Myocyte (in vitro differentiated cells): Measurements from ENCODE around the gene POLA1. TPM values are rescaled to one million over a fixed set of nuclear protein-coding genes. Genes with fewer than 3 reads are reported as not detected.

Source experiments
- DNase-seq: peaks from one replicate; pipeline ENCODE4 v3.0.0-alpha.2; 2012; ENCODE audit warnings: low read depth
- total RNA-seq: library from RNA; depleted of rRNA; stranded (reverse); fragments of >200 nt; gene quantifications from 2 replicates; pipeline ENCODE4 v1.2.3, GENCODE V29; 2014

The POLA1 gene
- total RNA-seq, 1 donor from 2014 or later = 19.4 TPM

DNA sequence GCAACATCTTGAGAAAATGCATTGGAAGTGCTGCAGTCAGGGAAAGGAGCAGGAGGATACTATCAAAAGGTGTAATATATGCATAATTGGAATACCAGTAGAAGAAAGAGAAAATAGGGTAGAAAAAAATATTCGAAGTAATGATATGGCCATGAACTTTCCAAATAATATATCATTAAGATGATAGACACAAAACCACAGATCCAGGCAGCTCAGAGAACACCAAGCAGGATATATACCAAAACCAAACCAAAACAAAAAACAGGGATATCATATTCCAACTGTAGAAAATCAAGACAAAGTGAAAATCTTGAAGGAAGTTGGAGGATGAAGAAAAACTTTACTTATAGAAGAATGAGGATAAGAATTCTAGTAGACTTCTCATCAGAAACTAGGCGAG lies 9.7 kb upstream of the POLA1 start:
- no peak for DNase-seq

DNA sequence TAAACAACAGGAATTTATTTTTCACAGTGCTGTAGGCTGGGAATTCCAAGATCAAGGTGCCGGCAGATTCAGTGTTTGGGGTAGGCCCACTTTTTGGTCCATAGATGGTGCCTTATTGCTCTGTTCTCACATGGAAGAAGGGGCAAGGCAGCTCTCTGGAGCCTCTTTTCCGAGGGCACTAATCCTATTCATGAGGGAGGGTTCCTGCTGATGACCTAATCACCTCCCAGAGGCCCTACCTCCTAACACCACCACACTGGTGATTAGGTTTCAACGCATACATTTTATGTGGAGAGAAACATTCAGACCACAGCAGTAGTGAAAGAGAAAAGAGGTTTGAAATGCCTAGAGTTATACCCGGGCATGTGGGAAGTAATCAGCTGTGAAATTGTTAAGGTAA lies 1.4 kb upstream of the POLA1 start:
- no peak for DNase-seq

DNA sequence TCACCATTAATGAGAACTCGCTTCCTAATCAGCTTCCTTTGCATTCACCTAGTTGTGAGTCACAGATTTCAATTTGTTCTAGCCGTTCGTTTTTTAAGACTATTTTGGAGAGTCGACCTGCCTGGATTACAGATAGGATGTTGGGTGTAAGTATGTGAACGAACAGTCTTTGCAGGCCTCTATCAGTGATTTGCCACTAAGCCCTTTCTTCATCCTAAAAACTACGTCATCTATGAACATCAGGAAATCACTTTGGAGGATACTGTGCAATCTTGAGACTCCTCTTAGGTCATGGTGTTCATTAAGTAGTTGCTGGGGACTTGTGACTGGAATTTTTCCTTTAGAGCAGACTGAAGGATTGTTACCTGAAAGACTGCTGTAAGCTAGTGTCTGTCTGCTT lies 1.1 kb downstream of the POLA1 start:
- DNase-seq = no peak

DNA sequence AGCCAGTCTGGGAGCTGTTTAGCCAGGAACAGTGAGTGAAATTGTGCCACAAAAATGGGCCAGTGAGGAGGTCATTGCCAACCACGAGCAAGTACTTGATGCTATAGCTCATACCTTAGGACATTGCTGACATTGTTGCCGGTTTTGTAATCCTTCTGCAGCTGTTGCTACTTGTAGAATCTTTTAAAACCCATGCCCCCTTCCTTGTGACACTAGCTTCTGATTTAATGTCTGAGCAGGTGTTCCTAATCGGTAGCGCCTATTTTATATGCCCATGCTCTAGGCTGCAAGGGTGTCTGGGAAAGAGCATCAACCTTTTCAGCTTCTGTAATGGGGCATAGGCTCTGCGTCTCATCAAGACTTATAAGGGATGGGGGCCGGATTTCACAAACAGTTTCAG lies 2.6 kb downstream of the POLA1 start:
- peak; percentile 72 for DNase-seq

DNA sequence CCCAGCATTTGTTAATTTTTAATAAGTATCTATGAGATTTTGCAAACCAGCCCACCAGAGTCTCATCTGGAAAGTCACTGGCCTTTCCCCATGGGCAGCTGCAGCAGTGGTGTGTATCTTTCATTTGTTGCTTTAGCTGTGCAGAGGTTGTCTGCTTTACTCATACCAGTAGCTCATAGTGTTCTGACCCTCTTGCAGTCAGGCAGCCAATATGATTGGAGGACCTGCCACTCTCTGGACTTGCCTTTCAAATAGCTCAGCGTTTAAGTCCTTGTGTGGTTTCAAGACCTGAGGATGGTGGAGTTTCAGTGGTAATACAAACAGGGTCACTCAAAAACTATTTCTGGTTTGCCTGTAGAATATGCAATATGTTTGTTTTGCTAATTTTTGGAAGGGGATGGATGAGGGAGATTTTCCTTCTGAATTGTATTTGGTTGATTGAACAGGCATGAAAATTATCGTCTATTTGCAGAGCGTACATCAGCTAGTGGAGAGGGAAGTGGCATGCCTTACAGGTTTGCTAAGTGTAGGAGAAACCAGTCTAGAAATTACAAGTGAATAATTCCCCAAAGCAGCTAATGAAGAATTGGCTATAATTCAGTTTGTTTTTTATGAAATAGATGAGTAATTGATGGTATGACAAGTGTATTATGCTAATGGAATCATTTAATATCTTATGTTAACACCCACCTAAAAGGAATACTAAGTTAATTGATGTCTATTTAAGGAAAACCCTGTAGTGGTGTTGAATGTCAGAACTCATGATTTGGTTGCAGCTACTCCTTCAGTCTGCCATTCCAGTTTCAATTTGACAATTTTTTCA lies 8.9 kb downstream of the POLA1 start:
- no peak for DNase-seq

DNA sequence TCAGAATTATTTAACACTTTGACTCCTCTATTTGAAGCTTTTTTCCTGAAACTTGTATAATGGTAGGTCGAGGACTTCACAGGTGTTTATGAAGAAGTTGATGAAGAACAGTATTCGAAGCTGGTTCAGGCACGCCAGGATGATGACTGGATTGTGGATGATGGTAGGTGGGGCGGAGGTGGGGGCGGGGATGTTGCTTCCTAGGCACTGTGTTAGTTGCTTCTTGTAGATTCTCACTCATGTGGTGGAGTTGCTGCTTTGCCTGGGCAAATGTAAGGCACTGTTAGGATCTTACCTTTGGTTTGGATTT lies 9.4 kb downstream of the POLA1 start:
- no peak for DNase-seq

DNA sequence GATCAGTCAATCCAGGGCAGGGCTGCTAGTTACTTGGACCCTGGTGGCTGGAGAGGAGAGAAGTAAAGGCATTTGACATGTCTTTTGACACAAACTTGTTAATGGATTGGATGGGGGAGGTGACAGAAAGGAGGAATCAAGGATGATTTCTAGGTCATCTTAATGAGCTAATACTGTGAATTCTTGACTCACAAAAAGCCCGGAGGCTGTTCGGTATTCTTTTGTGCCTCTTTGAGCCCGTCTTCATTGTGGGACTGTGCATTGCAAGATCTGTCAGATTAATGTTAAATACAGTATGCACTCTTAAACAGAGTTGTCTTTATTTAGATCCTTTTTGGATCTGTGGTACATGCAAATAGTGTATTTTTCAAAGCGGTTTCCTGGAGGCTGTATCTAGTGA lies 25.1 kb downstream of the POLA1 start:
- no peak for DNase-seq

DNA sequence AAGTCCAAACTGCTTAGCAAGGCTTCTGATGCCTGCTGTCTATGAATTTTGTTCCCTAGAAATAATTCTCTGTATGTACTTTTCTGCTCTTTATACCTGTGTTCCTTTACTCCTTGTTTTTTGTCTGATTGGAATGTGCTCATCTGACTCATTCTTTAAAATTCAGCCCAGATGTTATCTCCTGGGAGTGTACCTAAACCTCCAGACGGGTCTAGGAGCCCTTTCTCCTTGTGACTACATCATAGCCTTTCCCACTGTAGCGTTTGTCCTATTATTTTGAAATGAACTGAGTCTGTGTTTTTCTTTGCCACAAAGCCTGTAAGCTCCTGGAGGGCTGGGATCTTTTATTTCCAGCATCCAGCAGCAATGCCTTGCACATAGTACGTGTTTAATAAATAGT lies 26.3 kb downstream of the POLA1 start:
- no peak for DNase-seq

DNA sequence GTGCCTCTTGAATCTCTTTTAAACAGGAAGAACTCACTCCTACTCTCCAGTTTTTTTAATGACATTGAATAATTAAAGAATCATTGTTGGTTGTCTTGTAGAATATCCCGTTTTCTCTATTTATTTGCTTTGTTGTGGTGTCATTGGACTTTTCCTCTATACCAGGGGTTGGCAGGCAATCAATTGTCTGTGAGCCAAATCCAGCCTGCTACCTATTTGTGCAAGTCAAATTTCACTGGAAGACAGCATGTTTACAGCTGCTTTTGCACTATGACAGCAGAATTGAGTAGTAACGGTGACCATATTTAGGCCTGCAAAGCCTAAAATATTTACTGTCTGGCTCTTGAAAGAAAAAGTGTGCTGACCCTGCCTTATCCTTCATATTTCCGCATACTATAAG lies 34.8 kb downstream of the POLA1 start:
- no peak for DNase-seq

DNA sequence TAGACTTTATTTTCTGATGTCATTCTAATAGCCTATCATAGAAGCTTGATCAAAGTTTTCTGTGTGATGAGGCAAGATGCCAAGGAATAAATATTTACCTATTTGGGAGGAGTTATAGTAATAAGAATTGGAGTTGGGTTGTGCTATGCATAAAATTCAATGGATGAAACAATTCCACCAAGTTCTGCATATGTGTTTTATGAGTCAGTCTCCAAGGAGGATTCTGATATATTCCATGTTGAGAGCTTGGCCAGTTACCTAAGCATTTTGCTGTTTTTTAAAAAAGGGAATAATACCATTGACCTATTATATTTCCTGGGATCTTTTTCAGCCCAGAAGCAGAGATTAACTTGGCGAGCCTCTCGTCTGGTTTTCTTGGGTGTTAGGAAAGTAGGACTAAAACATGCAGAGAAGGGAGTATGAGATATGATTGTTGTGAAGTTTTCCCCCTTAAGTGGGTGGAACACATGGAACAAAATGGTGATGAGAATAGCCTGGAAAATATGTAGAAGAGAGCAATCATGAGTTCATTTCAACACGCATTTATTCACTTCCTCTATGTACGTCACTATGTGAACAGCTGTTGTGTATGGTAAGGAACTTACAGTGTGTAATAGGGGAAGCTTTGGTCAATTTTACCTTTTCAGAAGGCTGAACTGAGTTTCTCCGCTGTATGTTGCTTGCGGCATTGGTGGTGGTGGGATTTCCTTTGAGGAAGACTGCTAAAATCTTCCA lies 39.2 kb downstream of the POLA1 start:
- DNase-seq = no peak

DNA sequence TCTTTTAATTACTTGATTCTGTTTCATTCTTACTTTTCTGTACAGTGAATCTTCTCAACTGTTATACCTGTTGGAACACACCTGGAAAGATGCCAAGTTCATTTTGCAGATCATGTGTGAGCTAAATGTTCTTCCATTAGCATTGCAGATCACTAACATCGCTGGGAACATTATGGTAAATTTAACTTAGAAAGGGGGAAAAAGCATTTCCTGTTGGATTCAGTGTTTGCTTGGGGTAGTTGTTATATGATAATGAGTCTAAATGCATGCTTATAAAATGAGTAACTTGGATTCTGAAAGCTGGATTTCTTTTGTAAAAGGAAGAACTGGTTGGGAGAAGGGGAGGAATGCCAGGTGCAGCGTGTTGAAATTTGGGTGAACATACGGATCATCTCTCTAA lies 47.6 kb downstream of the POLA1 start:
- DNase-seq = no peak

DNA sequence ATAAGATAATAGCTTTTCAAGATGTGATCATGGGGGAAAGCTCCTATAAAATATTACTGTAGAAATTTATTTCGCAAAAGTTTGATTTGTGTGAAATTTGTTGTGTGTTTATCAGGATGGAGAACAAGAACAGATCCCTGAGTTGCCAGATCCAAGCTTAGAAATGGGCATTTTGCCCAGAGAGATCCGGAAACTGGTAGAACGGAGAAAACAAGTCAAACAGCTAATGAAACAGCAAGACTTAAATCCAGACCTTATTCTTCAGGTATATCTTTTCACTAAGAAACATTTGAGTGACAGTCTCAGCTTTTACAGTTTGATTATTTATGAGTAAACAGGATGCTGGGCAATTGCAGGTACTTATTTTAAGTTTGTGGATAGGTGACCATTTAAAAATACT lies 54.5 kb downstream of the POLA1 start:
- DNase-seq = no peak

DNA sequence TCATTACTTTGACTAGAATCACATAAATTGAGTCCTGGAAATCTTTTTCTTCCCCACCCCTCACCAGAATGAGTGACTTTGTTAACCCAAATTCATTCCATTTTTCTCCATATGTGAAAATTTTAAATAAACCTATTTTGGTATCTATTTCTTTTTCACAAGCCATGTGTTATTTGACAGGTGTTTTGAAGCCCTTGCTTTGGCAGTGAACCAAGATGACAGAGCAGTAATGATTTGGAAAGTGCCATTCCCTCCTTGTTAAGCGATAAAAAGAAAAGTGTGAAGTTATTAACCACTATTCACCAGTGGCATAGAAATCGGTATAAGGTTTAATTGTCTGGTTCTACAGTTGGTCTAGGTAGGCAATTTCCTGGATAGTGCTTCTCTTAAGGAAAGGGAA lies 66.1 kb downstream of the POLA1 start:
- DNase-seq = peak; percentile 57

DNA sequence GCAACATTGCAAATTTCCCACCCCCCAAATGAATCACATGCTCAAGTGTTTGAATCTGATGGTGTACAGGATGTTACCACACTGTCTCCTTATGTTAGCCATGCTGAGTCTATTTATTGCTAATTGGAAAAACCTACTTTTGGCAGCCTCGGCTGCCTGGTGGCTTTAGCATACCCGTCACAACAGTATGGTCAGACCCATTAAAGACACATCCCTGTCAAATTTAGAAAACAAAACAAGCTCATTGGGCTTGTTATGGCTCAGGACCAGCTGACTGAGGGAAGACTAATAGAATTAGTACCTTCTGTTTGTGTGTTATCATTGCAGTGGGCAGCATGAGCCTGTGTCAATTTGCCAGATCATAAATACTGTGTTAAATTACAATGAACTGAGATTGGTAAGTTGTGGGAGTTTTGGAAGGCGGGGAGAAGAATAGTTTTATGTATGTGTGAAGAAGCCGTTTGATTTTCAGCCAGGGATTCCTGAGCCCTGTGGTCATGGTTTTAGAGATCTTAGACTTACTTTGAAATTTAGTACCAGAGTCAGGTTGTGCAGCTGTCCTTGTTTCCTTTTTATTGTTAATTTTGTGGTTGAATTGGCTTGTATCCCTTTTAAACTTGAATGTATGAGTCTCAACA lies 66.8 kb downstream of the POLA1 start:
- peak; percentile 86 for DNase-seq

DNA sequence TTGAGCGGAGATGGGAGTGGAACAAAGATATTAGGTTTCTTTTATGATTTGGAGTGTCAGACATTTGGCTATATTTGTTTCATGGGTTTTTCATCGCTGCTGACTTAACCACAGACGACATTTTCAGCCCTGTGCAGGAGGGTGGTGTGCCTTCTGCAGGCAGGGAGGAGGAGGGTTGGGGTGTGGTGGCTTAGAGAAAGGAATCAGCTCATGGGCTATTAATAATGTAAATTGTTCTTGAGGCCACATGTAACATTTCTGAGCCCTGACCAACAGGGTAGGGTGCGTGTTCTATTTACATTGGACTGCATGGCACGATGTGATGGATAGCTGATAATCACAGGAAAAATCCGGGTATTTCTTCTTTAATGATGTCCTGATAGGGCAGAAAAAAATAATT lies 67.6 kb downstream of the POLA1 start:
- DNase-seq = peak; percentile 90

DNA sequence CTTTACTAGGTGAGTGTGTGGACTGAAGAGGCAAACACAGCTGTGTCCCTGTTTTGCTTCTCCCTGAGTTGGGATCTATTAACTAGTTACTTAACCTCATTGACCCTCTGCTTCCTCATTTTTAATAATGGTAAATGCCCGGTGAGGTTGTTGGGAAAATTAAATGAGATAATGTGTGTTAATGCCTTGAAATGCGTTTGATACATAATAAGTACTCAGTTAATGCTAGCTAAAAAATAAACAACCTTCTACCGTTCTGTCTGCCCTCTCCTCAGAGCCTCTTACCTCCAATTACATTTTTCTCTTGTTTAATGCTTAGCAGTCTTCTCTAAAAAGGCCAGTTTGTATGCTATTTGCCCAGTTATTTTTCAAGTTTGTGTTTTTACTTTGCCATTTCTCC lies 70.3 kb downstream of the POLA1 start:
- DNase-seq = no peak

DNA sequence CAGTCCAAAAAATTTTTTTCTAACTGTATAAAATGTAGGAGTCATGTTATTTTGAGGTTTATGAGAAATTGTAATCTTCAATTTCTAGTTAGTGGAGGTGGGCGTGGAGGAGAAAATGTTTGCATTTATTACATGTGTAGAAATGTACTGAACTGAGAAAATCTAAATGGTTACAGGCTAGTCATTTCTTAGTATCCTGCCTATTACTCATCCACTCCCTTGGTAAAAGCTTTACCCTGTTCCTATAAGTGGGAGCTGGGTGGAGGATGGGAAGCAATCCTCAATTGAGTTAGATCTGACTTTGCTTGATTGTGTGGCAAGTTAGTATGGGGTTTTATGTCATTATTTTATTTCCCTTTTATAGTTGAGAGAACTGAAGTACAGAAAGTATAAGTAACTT lies 73.8 kb downstream of the POLA1 start:
- no peak for DNase-seq

DNA sequence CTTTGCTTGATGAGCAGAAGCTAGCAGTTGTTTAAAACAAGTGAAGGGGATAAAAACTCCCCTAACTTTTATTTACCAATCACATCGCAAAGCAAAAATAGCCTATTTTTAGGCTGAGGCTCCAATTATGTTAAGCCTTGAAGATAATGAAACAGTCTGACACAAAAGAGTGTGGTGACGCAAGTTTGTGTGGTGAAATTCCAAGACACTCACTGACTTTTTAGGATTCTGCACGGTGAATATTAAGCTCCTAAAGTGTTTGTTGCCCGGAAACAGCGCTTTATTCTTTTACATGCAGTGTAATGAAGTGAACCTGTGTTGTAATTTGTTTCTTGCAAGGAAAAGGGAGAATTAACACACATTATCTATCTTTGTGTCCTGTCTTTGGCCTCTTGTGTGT lies 74.8 kb downstream of the POLA1 start:
- DNase-seq = no peak

DNA sequence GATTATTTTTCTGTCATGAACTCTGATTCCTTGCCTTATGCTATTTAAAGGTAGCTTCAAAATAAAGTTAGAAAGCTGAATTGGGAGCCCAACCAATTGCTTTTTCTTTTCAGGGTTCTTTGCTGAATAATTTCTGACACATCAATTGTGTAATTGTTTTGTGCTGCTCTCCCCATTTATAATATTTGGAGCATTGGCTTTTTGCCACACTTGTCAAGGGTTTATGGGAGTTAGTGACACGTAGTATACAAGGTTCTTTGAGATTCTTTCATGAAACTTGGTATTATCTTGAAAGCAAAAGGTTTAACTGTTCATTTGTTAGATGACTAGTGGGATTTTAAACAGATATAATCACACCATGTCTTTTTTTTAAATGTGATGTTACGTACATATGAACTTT lies 80.9 kb downstream of the POLA1 start:
- DNase-seq = no peak

DNA sequence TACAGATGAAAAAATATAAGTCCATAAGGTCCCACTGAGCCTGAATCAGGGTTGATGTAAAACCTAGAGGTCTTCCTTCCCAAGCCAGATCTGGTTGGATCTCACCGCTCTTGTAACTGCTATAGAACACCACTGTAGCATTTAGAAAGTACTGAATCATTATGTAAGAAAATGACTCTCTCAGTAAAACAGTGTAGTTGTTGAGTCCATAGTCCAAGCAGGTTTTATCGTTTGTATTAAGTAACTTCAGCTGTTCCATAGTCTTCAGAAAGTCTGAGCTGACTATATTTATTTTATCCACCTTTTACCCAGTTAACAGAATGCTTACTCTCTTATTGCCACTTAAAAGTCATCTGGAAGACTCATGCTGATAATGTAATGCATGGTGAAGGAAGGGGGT lies 82.2 kb downstream of the POLA1 start:
- no peak for DNase-seq

DNA sequence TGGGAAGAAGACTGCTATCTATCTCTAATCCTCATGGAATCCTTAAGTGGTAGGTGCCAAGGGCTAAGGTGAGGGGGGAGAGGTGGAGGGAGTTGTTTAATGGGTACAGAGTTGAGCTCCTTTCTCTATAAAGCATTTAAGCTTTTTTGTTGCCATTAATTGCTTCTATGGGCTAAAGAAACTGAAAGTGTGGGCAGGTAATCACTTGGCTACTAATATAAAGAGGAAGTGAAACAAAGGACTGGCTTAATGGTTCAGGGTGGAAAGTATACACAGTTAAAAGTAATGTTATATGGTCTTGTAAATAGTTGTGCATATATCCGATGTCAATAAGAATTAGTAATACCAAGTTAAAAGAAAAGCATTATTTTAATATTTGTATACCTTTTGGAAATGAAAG lies 83.9 kb downstream of the POLA1 start:
- DNase-seq = no peak

DNA sequence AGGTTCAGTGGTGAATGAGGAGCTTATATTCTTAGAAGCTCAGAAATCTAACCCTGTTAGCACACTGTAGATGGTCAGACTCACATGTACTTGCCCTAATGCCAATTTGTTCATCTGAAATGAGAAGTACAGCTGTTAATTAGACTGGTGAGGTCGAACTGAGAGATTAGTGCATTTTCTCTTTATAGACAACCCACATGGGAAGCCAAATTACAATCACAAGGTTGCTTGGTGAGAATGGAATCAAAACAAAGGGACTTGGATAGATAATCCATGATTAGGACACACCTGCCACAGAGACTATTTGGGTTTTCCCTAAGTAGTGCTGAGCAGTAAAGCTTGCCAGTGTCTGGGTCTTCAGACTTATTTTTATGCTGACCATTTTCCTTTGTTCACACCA lies 88.3 kb downstream of the POLA1 start:
- peak; percentile 72 for DNase-seq

DNA sequence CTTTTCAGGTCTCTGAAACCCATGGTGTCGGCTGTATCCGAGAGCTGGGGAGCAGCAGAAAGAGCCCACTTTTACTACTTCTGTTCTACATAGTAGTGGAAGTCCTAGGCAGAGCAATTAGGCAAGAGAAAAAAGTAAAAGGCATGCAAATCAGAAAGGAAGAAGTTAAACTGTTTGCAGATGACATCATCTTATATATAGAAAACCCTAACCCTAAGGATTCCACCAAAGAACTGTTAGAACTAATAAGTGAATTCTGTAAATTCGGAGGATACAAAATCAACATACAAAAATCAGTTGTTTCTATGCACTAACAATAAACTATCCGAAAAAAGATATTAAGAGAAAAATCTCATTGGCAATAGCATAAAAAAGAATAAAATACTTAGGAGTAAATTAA lies 95.3 kb downstream of the POLA1 start:
- DNase-seq = no peak
